ENCODE data around the gene RIBC1.
"Not testable (repeated sequence)": the region's sequence is repeated elsewhere in the genome, so short reads cannot be mapped to it uniquely, and the experiment has no call there.

The RIBC1 gene

GRCh38 chrX:53437206-53437605 lies 14.5 kb downstream of the RIBC1 start:
- no peak for DNase-seq

- DNase-seq = no peak
Observed at GRCh38 chrX:53438174-53438831, 15.6 kb downstream of the RIBC1 start.

- no peak for DNase-seq
Observed at GRCh38 chrX:53438832-53439230, 16.2 kb downstream of the RIBC1 start.

GRCh38 chrX:53440101-53440500 lies 17.4 kb downstream of the RIBC1 start:
- no peak for DNase-seq

- peak; percentile 22 for DNase-seq
Observed at GRCh38 chrX:53440621-53441517, 18.2 kb downstream of the RIBC1 start.

GRCh38 chrX:53441531-53442321 lies 19.1 kb downstream of the RIBC1 start:
- peak; percentile 76 for DNase-seq

GRCh38 chrX:53442322-53442631 lies 19.6 kb downstream of the RIBC1 start:
- DNase-seq = no peak

- peak; percentile 33 for DNase-seq
Observed at GRCh38 chrX:53445977-53446376, 23.3 kb downstream of the RIBC1 start.

GRCh38 chrX:53447441-53447840 lies 24.8 kb downstream of the RIBC1 start:
- no peak for DNase-seq

- DNase-seq = no peak
Observed at GRCh38 chrX:53449632-53450031, 27.0 kb downstream of the RIBC1 start.

GRCh38 chrX:53452812-53453211 lies 30.1 kb downstream of the RIBC1 start:
- no peak for DNase-seq

GRCh38 chrX:53456254-53456653 lies 33.6 kb downstream of the RIBC1 start:
- no peak for DNase-seq

GRCh38 chrX:53458082-53458481 lies 35.4 kb downstream of the RIBC1 start:
- no peak for DNase-seq

GRCh38 chrX:53468659-53469058 lies 46.0 kb downstream of the RIBC1 start:
- DNase-seq = not testable (repeated sequence)

GRCh38 chrX:53471346-53471745 lies 48.7 kb downstream of the RIBC1 start:
- DNase-seq = no peak

- no peak for DNase-seq
Observed at GRCh38 chrX:53474707-53475106, 52.0 kb downstream of the RIBC1 start.

GRCh38 chrX:53476371-53476770 lies 53.7 kb downstream of the RIBC1 start:
- DNase-seq = no peak

GRCh38 chrX:53479301-53479700 lies 56.6 kb downstream of the RIBC1 start:
- DNase-seq = no peak

Measured in stimulated activated CD4-positive, alpha-beta T cell treated with anti-CD3 and anti-CD28 coated beads, Interleukin-4, amount 100 ng/mL, for 24 hours (primary cell).